K562 (cell line): ENCODE measurements around the gene DUSP10. TPM values are rescaled to one million over a fixed set of nuclear protein-coding genes. Genes with fewer than 3 reads are reported as not detected.

Experiments
- ATF2 ChIP-seq: sonication (generic); formaldehyde crosslinking; IDR thresholded peaks from 2 replicates; pipeline ENCODE4 v1.8.1; 2022; ENCODE audit warnings: missing genetic modification reagents
- ATF7 ChIP-seq: fragments of 450-650 bp; IDR thresholded peaks from 2 replicates; pipeline ENCODE4 v1.7.1; 2014; ENCODE audit warnings: mild to moderate bottlenecking, moderate library complexity
- DIDO1 ChIP-seq: fragments of 450-650 bp; IDR thresholded peaks from 2 replicates; pipeline ENCODE4 v1.6.1; 2016; ENCODE audit warnings: low read depth, missing biosample characterization, missing genetic modification characterization
- E2F8 ChIP-seq: fragments of 450-650 bp; IDR thresholded peaks from 2 replicates; pipeline ENCODE4 v1.7.1; 2018; ENCODE audit warnings: mild to moderate bottlenecking, low read depth; ENCODE audit not compliant: partially characterized antibody
- EHMT2 ChIP-seq: fragments of 450-650 bp; IDR thresholded peaks from 2 replicates; pipeline ENCODE4 v1.6.1; 2018; ENCODE audit warnings: antibody characterized with exemption
- ESRRA ChIP-seq: fragments of 450-650 bp; IDR thresholded peaks from 2 replicates; pipeline ENCODE4 v1.6.1; 2014; ENCODE audit warnings: low read depth, mild to moderate bottlenecking, moderate library complexity, borderline replicate concordance
- FOS ChIP-seq: IDR thresholded peaks from 3 replicates; pipeline ENCODE4 v1.6.1; 2011; ENCODE audit not compliant: insufficient read length; ENCODE audit errors: extremely low read depth
- HDAC2 ChIP-seq: fragments of 450-650 bp; IDR thresholded peaks from 2 replicates; pipeline ENCODE4 v1.6.1; 2016; ENCODE audit warnings: mild to moderate bottlenecking
- HMGN3 ChIP-seq: IDR thresholded peaks from 2 replicates; pipeline ENCODE4 v1.6.1; 2011; ENCODE audit warnings: borderline replicate concordance, low read depth, mild to moderate bottlenecking, mixed read lengths, low read length; ENCODE audit not compliant: insufficient read length; ENCODE audit errors: extremely low read depth
- HNRNPLL ChIP-seq: fragments of 200-400 bp; formaldehyde crosslinking; IDR thresholded peaks from 2 replicates; pipeline ENCODE4 v1.6.1; 2017; ENCODE audit warnings: low read length, low read depth, mild to moderate bottlenecking; ENCODE audit not compliant: poor library complexity, severe bottlenecking
- IRF2 ChIP-seq: sonication (generic); formaldehyde crosslinking; IDR thresholded peaks from 2 replicates; pipeline ENCODE4 v1.8.1; 2022; ENCODE audit warnings: mild to moderate bottlenecking, missing genetic modification reagents
- MTA1 ChIP-seq: fragments of 450-650 bp; IDR thresholded peaks from 2 replicates; pipeline ENCODE4 v1.6.1; 2017; ENCODE audit warnings: borderline replicate concordance
- MTA3 ChIP-seq: fragments of 450-650 bp; formaldehyde crosslinking; IDR thresholded peaks from 2 replicates; pipeline ENCODE4 v1.6.1; 2017; ENCODE audit warnings: mild to moderate bottlenecking, borderline replicate concordance
- MYNN ChIP-seq, 2 experiments: sonication (generic); formaldehyde crosslinking in 1 of 2; IDR thresholded peaks; 2 replicates each; pipeline versions ENCODE4 v1.5.0 to v1.6.1; 2016 to 2020; ENCODE audit warnings: antibody characterized with exemption in 1 of 2, missing genetic modification reagents in 1 of 2
- NEUROD1 ChIP-seq: fragments of 150-350 bp; IDR thresholded peaks from 2 replicates; pipeline ENCODE4 v1.6.1; 2014; ENCODE audit warnings: borderline replicate concordance, low read length, low read depth; ENCODE audit not compliant: partially characterized antibody
- NFRKB ChIP-seq: fragments of 450-650 bp; IDR thresholded peaks from 2 replicates; pipeline ENCODE4 v1.6.1; 2016; ENCODE audit warnings: low read depth
- POLR2G ChIP-seq: fragments of 200-400 bp; formaldehyde crosslinking; IDR thresholded peaks from 2 replicates; pipeline ENCODE4 v1.6.1; 2017; ENCODE audit warnings: low read depth, mild to moderate bottlenecking, antibody characterized with exemption, low read length, moderate library complexity
- POLR2H ChIP-seq: IDR thresholded peaks from 2 replicates; pipeline ENCODE4 v1.6.1; 2016; ENCODE audit warnings: missing genetic modification characterization, low read depth, mild to moderate bottlenecking, control low read depth, missing compliant biosample characterization, moderate library complexity
- RBFOX2 ChIP-seq: fragments of 200-400 bp; formaldehyde crosslinking; IDR thresholded peaks from 2 replicates; pipeline ENCODE4 v1.6.1; 2017; ENCODE audit warnings: low read depth, mild to moderate bottlenecking, low read length, moderate library complexity
- TAF1 ChIP-seq: IDR thresholded peaks from 2 replicates; pipeline ENCODE4 v1.6.1; 2011; ENCODE audit warnings: mild to moderate bottlenecking, low read length, moderate library complexity; ENCODE audit not compliant: insufficient read depth, control insufficient read depth, severe bottlenecking; ENCODE audit errors: extremely low read depth
- TARDBP ChIP-seq: fragments of 450-650 bp; IDR thresholded peaks from 2 replicates; pipeline ENCODE4 v1.6.1; 2016
- ZNF143 ChIP-seq: sonication (generic); formaldehyde crosslinking; IDR thresholded peaks from 2 replicates; pipeline ENCODE4 v1.9.0; 2022; ENCODE audit warnings: mild to moderate bottlenecking, missing genetic modification reagents
- ZNF146 ChIP-seq: IDR thresholded peaks from one replicate; pipeline ENCODE4 v1.6.1; 2018; ENCODE audit warnings: missing compliant biosample characterization; ENCODE audit not compliant: unreplicated experiment
- ZZZ3 ChIP-seq: fragments of 450-650 bp; IDR thresholded peaks from 2 replicates; pipeline ENCODE4 v1.6.1; 2016; ENCODE audit warnings: antibody characterized with exemption, mild to moderate bottlenecking, moderate library complexity
- polyA plus RNA-seq, 8 experiments: library from polyadenylated mRNA; depleted of rRNA in 4 of 8; stranded (reverse) in 5 of 8; unstranded in 3 of 8; fragments of >200 nt; fragmentation: Nextera tagmentation in 2 of 8; fragmentation: Illumina TruSeq in 1 of 8; extraction: Ambion mirVana in 2 of 8; extraction: Trizol in 1 of 8; gene quantifications; 2 replicates each; pipeline versions ENCODE4 v1.2.1 to v1.2.3, GENCODE V29; 2011 to 2014; ENCODE audit warnings: inconsistent platforms in 1 of 8, missing spikeins in 1 of 8
- total RNA-seq, 7 experiments: library from RNA; depleted of rRNA in 6 of 7; stranded (reverse); fragments of >200 nt in 6 of 7; fragmentation: Illumina TruSeq in 2 of 7; extraction: Trizol in 2 of 7; gene quantifications; 2 replicates each; pipeline versions ENCODE4 v1.2.1 to v1.2.3, GENCODE V29; 2011 to 2021; ENCODE audit warnings: low replicate concordance in 1 of 7
- TF ChIP-seq, protein P1 (sequence below): conservative IDR thresholded peaks from 2 replicates; pipeline ENCODE4 v1.6.1; 2011; ENCODE audit warnings: low read depth, mild to moderate bottlenecking, low read length; ENCODE audit not compliant: control insufficient read depth

DUSP10 gene
- total and polyA plus RNA-seq, 9 of the 15 experiments (the other 6 are each of a cell fraction or from before 2014, with no cell fraction given), result 1.7 to 8.3 (median 6.1) TPM

DNA sequence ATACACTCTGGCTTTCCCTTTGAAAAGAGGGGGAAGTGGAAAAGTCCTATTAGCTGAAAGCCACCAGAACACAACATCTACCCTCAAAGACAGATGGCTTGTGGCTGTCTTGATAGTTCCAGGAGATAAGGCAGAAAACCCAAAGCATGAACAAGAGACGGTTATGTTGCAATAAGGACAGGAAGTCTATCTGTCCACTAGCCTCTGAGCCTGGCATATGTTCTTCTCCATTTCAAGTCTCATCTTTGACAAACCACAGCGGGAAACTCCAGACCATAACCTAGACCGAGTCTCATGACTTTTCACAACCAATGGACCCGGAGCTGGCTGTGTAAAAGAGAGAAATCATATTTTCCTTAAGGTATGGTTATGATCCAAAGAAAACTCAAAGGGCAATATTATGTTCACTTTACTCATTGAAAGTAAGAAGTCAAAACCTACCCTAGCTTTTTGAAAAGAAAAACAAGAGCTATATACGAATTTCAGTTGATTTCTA is 33.8 kb downstream of the DUSP10 start (continued):
- TF ChIP-seq, protein P1, sequence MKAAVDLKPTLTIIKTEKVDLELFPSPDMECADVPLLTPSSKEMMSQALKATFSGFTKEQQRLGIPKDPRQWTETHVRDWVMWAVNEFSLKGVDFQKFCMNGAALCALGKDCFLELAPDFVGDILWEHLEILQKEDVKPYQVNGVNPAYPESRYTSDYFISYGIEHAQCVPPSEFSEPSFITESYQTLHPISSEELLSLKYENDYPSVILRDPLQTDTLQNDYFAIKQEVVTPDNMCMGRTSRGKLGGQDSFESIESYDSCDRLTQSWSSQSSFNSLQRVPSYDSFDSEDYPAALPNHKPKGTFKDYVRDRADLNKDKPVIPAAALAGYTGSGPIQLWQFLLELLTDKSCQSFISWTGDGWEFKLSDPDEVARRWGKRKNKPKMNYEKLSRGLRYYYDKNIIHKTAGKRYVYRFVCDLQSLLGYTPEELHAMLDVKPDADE, result 0 out of 2 replicates have a peak, but pooled peaks have one; percentile 16
- TF ChIP-seq NEUROD1, result peak; percentile 70
- no peak for TF ChIP-seq TARDBP
- TF ChIP-seq HMGN3, result peak; percentile 45
- TF ChIP-seq ESRRA, result peak; percentile 76; the same call in 1 of the 2 replicates
- no peak for TF ChIP-seq ZZZ3
- peak; percentile 29 for TF ChIP-seq TAF1
- peak; percentile 47; the same call in 1 of the 2 replicates for TF ChIP-seq RBFOX2
- peak; percentile 76 for TF ChIP-seq E2F8
- TF ChIP-seq ZNF143 (CRISPR knock-in tag), result no peak
- TF ChIP-seq DIDO1, result no peak
- TF ChIP-seq NFRKB, result peak; percentile 90; the same call in 1 of the 2 replicates
- peak; percentile 87 for TF ChIP-seq MYNN (IDR thresholded peaks at IDR 0.05)
- TF ChIP-seq MYNN (CRISPR knock-in tag; IDR thresholded peaks at IDR 0.05), result no peak
- no peak for TF ChIP-seq HNRNPLL
- TF ChIP-seq ATF2 (CRISPR knock-in tag), result no peak
- TF ChIP-seq HDAC2, result peak; percentile 85
- TF ChIP-seq FOS, result no peak
- peak; percentile 79; the same call in 1 of the 2 replicates for TF ChIP-seq MTA1
- no peak for TF ChIP-seq IRF2 (CRISPR knock-in tag)
- TF ChIP-seq MTA3, result peak; percentile 90
- peak; percentile 86; the same call in 1 of the 2 replicates for TF ChIP-seq EHMT2
- TF ChIP-seq POLR2H (tag), result peak; percentile 85
- no peak for TF ChIP-seq ZNF146 (CRISPR knock-in tag)
- TF ChIP-seq ATF7, result peak; percentile 86
- TF ChIP-seq POLR2G, result 0 out of 2 replicates have a peak, but pooled peaks have one; percentile 29
